ENCODE data around the gene VEGFA. TPM values are rescaled to one million over a fixed set of nuclear protein-coding genes. Genes with fewer than 3 reads are reported as not detected.

The VEGFA gene
- total RNA-seq, 1 donor from 2014 or later = 31.2 TPM

DNA sequence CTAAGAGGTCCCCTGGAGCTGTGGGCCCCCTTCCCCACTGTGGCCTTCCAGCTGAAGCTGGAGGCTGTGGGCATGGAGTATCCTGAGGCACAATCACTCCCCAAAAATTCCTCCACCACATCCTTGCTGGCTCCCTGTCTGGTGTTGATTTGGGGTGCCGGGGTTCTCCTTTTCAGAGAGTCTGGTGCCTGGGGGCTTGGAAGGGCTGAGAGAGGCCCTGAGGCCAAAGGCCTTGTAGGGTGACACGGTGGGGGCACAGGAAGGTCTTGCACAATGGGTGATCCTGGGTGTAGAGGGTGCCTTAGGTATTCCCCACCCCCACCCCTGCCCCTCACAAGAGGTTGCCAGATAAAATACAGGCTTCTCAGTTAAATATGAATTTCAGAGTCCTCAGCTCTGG lies 33.2 kb upstream of the VEGFA start:
- Mint-ChIP-seq H3K9me3 (no peaks in the 10 kb centered on the region), H3K27ac (ENCODE audit: unreplicated experiment) (no peak overlapping the region), H3K4me1 (peaks cover 5% of the 10 kb centered on the region), H3K4me3 (no peak overlapping the region), H3K27me3 (ENCODE audit: low read depth) (peaks cover 2% of the 10 kb centered on the region), H3K36me3 (ENCODE audit: low read depth) (no peaks in the 10 kb centered on the region)
- TF ChIP-seq, protein P1, sequence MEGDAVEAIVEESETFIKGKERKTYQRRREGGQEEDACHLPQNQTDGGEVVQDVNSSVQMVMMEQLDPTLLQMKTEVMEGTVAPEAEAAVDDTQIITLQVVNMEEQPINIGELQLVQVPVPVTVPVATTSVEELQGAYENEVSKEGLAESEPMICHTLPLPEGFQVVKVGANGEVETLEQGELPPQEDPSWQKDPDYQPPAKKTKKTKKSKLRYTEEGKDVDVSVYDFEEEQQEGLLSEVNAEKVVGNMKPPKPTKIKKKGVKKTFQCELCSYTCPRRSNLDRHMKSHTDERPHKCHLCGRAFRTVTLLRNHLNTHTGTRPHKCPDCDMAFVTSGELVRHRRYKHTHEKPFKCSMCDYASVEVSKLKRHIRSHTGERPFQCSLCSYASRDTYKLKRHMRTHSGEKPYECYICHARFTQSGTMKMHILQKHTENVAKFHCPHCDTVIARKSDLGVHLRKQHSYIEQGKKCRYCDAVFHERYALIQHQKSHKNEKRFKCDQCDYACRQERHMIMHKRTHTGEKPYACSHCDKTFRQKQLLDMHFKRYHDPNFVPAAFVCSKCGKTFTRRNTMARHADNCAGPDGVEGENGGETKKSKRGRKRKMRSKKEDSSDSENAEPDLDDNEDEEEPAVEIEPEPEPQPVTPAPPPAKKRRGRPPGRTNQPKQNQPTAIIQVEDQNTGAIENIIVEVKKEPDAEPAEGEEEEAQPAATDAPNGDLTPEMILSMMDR (conservative IDR thresholded peaks at IDR 0.05) = no peak
- no peak for DNase-seq (ENCODE audit: low read depth, low spot score)

DNA sequence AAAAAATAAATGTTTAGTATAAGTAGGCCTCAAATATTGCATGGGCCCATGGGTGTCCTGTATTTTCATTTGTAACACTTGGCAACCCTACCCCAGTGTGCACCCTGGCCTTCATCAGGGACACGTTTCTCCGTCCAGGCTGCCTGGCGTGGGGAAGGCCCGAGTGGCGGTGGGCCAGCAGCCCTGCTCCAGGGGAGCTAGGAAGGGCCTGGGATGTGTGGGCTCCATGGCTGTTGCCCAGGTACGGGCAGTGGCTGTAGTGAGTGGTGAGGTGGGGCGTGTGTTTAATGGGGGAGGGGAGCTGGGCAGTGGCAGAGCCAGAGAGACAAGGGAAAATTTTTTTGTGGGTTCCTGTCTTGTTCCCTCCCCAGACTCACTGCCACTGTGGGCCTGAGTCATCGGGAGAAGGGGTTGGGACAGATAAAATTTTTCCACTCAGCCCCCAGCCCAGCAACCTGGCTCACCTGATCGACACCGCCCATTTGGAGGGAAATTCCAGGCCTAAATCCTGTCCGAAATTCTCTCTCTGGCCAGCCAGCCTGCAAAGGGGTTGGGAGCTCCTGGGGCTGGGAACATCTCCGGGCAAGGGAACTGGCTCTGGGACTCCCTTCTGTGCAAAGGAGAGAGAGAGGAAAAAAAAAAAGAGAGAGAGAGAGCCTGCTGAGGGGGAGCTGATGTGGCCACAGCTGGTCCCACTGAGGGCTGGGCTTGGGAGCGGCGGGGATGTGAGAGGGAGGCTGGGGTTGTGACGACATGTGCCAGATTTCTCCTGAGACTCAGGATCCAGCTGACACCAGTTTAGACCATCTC lies 32.5 kb upstream of the VEGFA start:
- TF ChIP-seq, protein P1 (conservative IDR thresholded peaks at IDR 0.05) = no peak
- Mint-ChIP-seq H3K9me3 (no peaks in the 10 kb centered on the region), H3K4me3 (no peak overlapping the region), H3K4me1 (peaks cover 9% of the 10 kb centered on the region), H3K36me3 (ENCODE audit: low read depth) (no peaks in the 10 kb centered on the region), H3K27me3 (ENCODE audit: low read depth) (no peaks in the 10 kb centered on the region), H3K27ac (ENCODE audit: unreplicated experiment) (no peak overlapping the region)
- DNase-seq (ENCODE audit: low read depth, low spot score) = no peak

DNA sequence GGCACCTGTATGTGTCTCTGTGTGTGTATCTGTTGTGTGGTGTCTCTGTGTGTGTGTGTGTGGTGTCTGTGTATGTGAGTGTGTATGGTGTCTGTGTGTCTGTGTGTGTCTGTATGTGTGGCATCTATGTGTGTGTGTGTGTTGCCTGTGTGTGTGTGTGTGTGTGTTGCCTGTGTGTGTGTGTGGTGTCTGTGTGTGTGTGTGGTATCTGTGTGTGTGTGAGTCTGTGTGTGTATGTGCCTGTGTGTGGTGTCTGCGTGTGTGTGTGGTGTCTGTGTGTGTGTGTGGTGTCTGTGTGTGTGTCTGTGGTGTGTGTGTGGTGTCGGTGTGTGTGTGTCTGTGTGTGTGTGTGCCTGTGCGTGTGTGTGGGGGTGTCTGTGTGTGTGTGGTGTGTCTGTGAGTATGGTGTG lies 31.7 kb upstream of the VEGFA start:
- DNase-seq (ENCODE audit: low read depth, low spot score) = no peak
- TF ChIP-seq, protein P1 (conservative IDR thresholded peaks at IDR 0.05) = no peak
- H3K27me3 Mint-ChIP-seq (ENCODE audit: low read depth) = no peaks in the 10 kb centered on the region
- no peaks in the 10 kb centered on the region for H3K9me3 Mint-ChIP-seq
- H3K4me3 Mint-ChIP-seq = no peak overlapping the region
- no peaks in the 10 kb centered on the region for H3K36me3 Mint-ChIP-seq (ENCODE audit: low read depth)
- peaks cover 10% of the 10 kb centered on the region for H3K4me1 Mint-ChIP-seq
- no peak overlapping the region for H3K27ac Mint-ChIP-seq (ENCODE audit: unreplicated experiment)

DNA sequence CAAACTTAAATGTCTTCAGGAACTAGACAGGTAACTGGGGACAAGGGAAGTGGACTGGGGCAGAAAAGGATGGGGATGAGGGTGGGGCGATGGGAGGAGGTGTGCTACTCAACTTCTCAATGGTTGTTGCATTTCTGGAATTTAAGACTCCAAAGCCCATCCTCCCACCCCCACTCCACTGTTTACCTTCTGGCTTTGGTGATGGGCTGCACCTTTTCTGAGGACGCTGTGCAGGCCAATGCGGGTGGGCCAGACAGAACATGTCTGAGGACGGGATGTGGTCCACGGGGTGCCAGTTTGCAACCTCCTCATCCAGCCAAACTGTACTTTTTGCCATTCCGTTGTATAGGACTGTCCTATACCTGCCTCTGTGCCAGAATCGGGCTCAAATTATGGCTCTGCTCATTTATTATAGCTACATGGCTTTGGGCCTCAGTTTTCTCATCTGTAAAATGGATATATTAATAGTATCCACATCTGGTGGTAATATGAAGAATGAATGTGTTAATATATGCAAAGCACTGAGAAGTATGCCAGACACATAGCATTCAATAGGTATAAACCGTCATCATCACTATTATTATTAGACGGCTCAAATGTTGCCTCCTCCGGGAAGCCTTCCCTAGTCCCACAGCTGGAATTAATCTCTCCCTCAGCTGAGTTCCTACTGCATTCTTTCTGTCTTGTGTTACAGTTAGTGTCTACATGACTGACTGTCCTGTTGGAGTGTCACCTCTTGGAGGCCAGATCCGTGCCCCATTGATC lies 31.0 kb upstream of the VEGFA start:
- Mint-ChIP-seq H3K27me3 (ENCODE audit: low read depth) (no peaks in the 10 kb centered on the region), H3K4me1 (peaks cover 18% of the 10 kb centered on the region)

DNA sequence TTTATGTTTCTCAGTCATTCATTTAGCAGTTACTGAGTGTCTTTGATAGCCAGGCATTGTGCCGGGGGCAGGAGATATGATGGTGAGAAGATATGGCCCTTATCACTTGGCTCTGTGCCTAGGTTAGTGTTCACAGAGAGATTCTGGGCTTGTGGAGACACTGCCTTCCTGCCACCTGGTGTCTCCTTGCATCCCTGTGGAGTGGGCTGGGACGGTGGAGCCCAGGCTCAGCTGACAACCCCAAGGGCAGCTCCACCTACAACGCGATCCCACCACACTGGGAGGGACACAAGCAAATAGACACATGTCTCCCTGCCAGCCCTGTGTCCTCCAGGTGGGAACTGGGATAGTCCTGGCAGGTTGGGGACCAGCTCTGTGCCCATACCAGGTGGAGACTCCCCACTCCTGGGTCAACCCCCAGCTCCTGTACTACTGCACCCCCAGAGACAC lies 30.3 kb upstream of the VEGFA start:
- no peak overlapping the region for H3K27ac Mint-ChIP-seq (ENCODE audit: unreplicated experiment)
- no peaks in the 10 kb centered on the region for H3K36me3 Mint-ChIP-seq (ENCODE audit: low read depth)
- no peak for DNase-seq (ENCODE audit: low read depth, low spot score)

More for the DNA sequence above, 31.0 kb upstream of the VEGFA start:
- no peak for DNase-seq (ENCODE audit: low read depth, low spot score)
- H3K27ac Mint-ChIP-seq (ENCODE audit: unreplicated experiment) = no peak overlapping the region
- H3K36me3 Mint-ChIP-seq (ENCODE audit: low read depth) = no peaks in the 10 kb centered on the region
- H3K4me3 Mint-ChIP-seq = no peak overlapping the region
- TF ChIP-seq, protein P1 (conservative IDR thresholded peaks at IDR 0.05) = no peak
- no peaks in the 10 kb centered on the region for H3K9me3 Mint-ChIP-seq

More for the DNA sequence above, 30.3 kb upstream of the VEGFA start:
- H3K4me1 Mint-ChIP-seq = peaks cover 24% of the 10 kb centered on the region
- no peaks in the 10 kb centered on the region for H3K9me3 Mint-ChIP-seq
- no peaks in the 10 kb centered on the region for H3K27me3 Mint-ChIP-seq (ENCODE audit: low read depth)
- TF ChIP-seq, protein P1 (conservative IDR thresholded peaks at IDR 0.05) = no peak
- H3K4me3 Mint-ChIP-seq = no peak overlapping the region
